ENCODE results near the gene SH3RF3. TPM values are rescaled to one million over a fixed set of nuclear protein-coding genes. Genes with fewer than 3 reads are reported as not detected.

Gene SH3RF3
- total and polyA plus RNA-seq, 2 of the 13 experiments (the other 11 are each of a cell fraction or from before 2014, with no cell fraction given), result 0.04 TPM; not detected in 1

- TF ChIP-seq, protein P1, sequence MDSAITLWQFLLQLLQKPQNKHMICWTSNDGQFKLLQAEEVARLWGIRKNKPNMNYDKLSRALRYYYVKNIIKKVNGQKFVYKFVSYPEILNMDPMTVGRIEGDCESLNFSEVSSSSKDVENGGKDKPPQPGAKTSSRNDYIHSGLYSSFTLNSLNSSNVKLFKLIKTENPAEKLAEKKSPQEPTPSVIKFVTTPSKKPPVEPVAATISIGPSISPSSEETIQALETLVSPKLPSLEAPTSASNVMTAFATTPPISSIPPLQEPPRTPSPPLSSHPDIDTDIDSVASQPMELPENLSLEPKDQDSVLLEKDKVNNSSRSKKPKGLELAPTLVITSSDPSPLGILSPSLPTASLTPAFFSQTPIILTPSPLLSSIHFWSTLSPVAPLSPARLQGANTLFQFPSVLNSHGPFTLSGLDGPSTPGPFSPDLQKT (CRISPR knock-in tag; IDR thresholded peaks at IDR 0.05; ENCODE audit: borderline replicate concordance), result no peak
- TF ChIP-seq TFE3 (CRISPR knock-in tag; IDR thresholded peaks at IDR 0.05), result no peak
- no peak for TF ChIP-seq IRX3 (CRISPR knock-in tag; IDR thresholded peaks at IDR 0.05; ENCODE audit: borderline replicate concordance, low read depth)
- TF ChIP-seq ZNF557 (CRISPR knock-in tag; IDR thresholded peaks at IDR 0.05), result no peak
- no peak for TF ChIP-seq TRAFD1 (CRISPR knock-in tag; IDR thresholded peaks at IDR 0.05; ENCODE audit: borderline replicate concordance)
Measured at GRCh38 chr2:109415581-109416013, 286.6 kb downstream of the SH3RF3 start (continued).

DNA sequence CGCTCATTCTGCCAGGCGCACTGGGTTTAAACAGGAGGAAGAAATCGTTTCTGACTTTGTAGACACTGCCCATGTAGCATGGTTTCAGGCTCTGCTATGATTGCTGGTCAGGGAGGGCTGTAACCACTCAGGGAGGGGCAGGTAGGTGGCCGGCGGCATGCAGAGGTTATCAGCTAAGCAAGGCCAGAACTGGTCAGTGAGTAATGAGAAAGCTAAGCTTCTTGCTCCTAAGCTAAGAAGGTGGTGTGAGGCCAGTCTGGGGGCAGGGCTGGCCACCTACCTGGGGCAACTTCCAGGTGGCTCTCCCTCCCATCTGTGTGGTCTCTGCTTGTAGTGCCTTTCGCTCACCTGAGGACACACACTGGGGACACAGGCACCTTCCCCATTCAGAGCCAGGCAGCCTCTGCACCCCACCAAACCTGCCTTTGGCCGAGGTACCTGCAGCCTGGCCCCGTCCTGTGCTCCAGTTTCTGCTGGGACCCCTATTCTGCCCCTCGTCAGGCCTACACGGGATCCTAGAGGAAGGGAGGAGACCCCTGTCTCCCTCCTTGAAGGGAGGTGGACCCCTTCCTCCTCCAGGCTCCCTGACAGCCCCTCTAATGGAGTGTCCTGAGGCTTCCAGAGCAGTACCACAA, 288.8 kb downstream of the SH3RF3 start:
- intact Hi-C loops (cut with micrococcal nuclease; ENCODE audit: unreplicated experiment) (no loop called here), in situ Hi-C loops (cut with HindIII; ENCODE audit: extremely low pct_ligation_motif_present, low pct_unique_long_range_greater_than_20kb) (no loop called here)
- CTCF ChIA-PET (ENCODE audit: low intra/inter-chr PET ratio, low total read pairs), result no interaction called here
- Histone ChIP-seq H3K4me1 (ENCODE audit: insufficient read depth, low read length) (peaks cover 9% of the 10 kb centered on the region; the same call in 1 of the 2 replicates), H3K27me3 (ENCODE audit: control insufficient read depth in 1 of 2, insufficient read depth in 2 of 2, low read length in 2 of 2) (peaks cover 1 to 9% of the 10 kb centered on the region in 2 experiments; a peak in 3 of 5 replicates), H3K79me2 (ENCODE audit: insufficient read depth, low read length) (no peaks in the 10 kb centered on the region), H3K9me3 (ENCODE audit: low read length) (no peaks in the 10 kb centered on the region), H3K36me3 (replicated peaks in 1 of 2; ENCODE audit: control insufficient read depth in 1 of 2, insufficient read depth in 2 of 2, low read length in 2 of 2) (no peaks in the 10 kb centered on the region), H3K27ac (ENCODE audit: extremely low read length, insufficient read depth, low read length) (no peak overlapping the region), H2AFZ (ENCODE audit: low read length) (no peak overlapping the region), H3K9ac (ENCODE audit: insufficient read depth, low read depth, low read length) (no peak overlapping the region), H3K4me2 (ENCODE audit: low read depth, low read length) (no peak overlapping the region), H4K20me1 (ENCODE audit: insufficient read depth, low read length) (no peaks in the 10 kb centered on the region), H3K4me3 (replicated peaks in 1 of 3; ENCODE audit: insufficient read depth in 1 of 3, low read depth in 2 of 3, low read length in 3 of 3) (no peak overlapping the region)
- POLR2A ChIA-PET, result no interaction called here
- DNase-seq (ENCODE audit: low spot score) (no peak), FAIRE-seq (no peak), ATAC-seq (no peak)
- no TSS peak for BruUV-seq (replicated peaks)
- TF ChIP-seq, protein P2, sequence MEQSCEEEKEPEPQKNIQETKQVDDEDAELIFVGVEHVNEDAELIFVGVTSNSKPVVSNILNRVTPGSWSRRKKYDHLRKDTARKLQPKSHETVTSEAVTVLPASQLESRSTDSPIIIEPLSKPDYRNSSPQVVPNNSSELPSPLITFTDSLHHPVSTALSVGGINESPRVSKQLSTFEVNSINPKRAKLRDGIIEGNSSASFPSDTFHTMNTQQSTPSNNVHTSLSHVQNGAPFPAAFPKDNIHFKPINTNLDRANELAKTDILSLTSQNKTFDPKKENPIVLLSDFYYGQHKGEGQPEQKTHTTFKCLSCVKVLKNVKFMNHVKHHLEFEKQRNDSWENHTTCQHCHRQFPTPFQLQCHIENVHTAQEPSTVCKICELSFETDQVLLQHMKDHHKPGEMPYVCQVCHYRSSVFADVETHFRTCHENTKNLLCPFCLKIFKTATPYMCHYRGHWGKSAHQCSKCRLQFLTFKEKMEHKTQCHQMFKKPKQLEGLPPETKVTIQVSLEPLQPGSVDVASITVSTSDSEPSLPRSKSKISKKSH (CRISPR knock-in tag; IDR thresholded peaks at IDR 0.05; ENCODE audit: borderline replicate concordance), result no peak
- no peak for TF ChIP-seq ETV6 (CRISPR knock-in tag; conservative IDR thresholded peaks at IDR 0.05)
- no peak for TF ChIP-seq ZNF496 (CRISPR knock-in tag; IDR thresholded peaks at IDR 0.05; ENCODE audit: insufficient replicate concordance)
- no peak for TF ChIP-seq SAFB2 (CRISPR knock-in tag; IDR thresholded peaks at IDR 0.05; ENCODE audit: borderline replicate concordance, low read depth)
- TF ChIP-seq, protein P3, sequence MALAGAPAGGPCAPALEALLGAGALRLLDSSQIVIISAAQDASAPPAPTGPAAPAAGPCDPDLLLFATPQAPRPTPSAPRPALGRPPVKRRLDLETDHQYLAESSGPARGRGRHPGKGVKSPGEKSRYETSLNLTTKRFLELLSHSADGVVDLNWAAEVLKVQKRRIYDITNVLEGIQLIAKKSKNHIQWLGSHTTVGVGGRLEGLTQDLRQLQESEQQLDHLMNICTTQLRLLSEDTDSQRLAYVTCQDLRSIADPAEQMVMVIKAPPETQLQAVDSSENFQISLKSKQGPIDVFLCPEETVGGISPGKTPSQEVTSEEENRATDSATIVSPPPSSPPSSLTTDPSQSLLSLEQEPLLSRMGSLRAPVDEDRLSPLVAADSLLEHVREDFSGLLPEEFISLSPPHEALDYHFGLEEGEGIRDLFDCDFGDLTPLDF (CRISPR knock-in tag; IDR thresholded peaks at IDR 0.05), result no peak
- TF ChIP-seq RELA (CRISPR knock-in tag; IDR thresholded peaks at IDR 0.05), result no peak
- TF ChIP-seq HOXA7 (CRISPR knock-in tag; IDR thresholded peaks at IDR 0.05), result no peak
- no peak for TF ChIP-seq ZNF383 (CRISPR knock-in tag; IDR thresholded peaks at IDR 0.05; ENCODE audit: borderline replicate concordance)
- TF ChIP-seq REL (CRISPR knock-in tag; conservative IDR thresholded peaks at IDR 0.05), result no peak
- no peak for TF ChIP-seq NR2F6 (IDR thresholded peaks at IDR 0.05)
- TF ChIP-seq NR2F6 (CRISPR knock-in tag; IDR thresholded peaks at IDR 0.05), result no peak
- WGBS (ENCODE audit: low lambda C conversion rate), result 32% methylated on average over 10 of the region's 10 CpGs
